SU-DHL-6 (cell line): ENCODE measurements around the gene PLB1.

Experiments used
- EZH2phosphoT487 ChIP-seq: fragments of 200-600 bp; sonication (generic), shearing (Covaris generic); conservative IDR thresholded peaks from 2 replicates; pipeline ENCODE4 v1.6.1; 2018; ENCODE audit warnings: mild to moderate bottlenecking, antibody characterized with exemption, low read length, moderate library complexity, mixed read lengths
- TF ChIP-seq, protein P1 (sequence below): fragments of 200-600 bp; sonication (generic); IDR thresholded peaks from one replicate; pipeline ENCODE4 v1.5.1; 2017; ENCODE audit warnings: antibody characterized with exemption, mild to moderate bottlenecking, low read length, moderate library complexity; ENCODE audit not compliant: insufficient read depth, poor library complexity, severe bottlenecking

DNA sequence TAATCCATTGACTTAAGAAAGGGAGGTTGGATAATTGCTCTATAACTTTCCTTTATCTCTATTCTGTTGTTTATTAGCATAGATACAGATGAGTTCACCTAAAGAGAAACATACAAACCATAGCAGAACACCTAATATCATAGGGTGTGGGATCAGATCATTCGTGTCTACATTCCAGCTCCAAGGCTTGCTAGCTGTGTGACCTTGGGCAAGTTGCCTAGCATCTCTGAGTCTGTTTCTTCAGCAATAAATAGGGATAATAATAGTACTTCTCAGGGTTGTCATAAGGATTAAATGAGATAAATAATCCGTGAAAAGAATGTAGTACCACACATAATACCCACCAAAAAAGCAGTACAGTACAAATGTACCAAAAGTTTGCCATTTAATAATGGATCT, 126.2 kb downstream of the PLB1 start:
- TF ChIP-seq, protein P1, sequence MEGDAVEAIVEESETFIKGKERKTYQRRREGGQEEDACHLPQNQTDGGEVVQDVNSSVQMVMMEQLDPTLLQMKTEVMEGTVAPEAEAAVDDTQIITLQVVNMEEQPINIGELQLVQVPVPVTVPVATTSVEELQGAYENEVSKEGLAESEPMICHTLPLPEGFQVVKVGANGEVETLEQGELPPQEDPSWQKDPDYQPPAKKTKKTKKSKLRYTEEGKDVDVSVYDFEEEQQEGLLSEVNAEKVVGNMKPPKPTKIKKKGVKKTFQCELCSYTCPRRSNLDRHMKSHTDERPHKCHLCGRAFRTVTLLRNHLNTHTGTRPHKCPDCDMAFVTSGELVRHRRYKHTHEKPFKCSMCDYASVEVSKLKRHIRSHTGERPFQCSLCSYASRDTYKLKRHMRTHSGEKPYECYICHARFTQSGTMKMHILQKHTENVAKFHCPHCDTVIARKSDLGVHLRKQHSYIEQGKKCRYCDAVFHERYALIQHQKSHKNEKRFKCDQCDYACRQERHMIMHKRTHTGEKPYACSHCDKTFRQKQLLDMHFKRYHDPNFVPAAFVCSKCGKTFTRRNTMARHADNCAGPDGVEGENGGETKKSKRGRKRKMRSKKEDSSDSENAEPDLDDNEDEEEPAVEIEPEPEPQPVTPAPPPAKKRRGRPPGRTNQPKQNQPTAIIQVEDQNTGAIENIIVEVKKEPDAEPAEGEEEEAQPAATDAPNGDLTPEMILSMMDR = no peak
- no peak for TF ChIP-seq EZH2phosphoT487
